MM.1S (cell line): ENCODE results near the gene ANKS6.

Source experiments
- DNase-seq: peaks from one replicate; pipeline ENCODE4 v3.0.0-alpha.2; 2015
- H2AFZ ChIP-seq: fragments of 300-600 bp; sonication (generic); 2 replicates; pipeline ENCODE4 v1.6.0; 2016; ENCODE audit warnings: antibody characterized with exemption, low read length
- H3F3A ChIP-seq: fragments of 300-600 bp; sonication (generic); 2 replicates; pipeline ENCODE4 v1.6.1; 2016; ENCODE audit warnings: mild to moderate bottlenecking, antibody characterized with exemption, low read length, moderate library complexity, mixed read lengths; ENCODE audit not compliant: insufficient read depth
- H3K27ac ChIP-seq: fragments of 300-600 bp; sonication (generic); 2 replicates; pipeline ENCODE4 v1.5.1; 2016; ENCODE audit warnings: mild to moderate bottlenecking, low read length
- H3K27me3 ChIP-seq: fragments of 300-600 bp; sonication (generic); replicated peaks from 2 replicates; pipeline ENCODE4 v1.6.0; 2016; ENCODE audit warnings: low read length; ENCODE audit not compliant: insufficient read depth
- H3K36me3 ChIP-seq: fragments of 300-600 bp; sonication (generic); replicated peaks from 2 replicates; pipeline ENCODE4 v1.6.1; 2016; ENCODE audit warnings: mild to moderate bottlenecking, low read length, mixed read lengths; ENCODE audit not compliant: insufficient read depth
- H3K4me1 ChIP-seq: fragments of 300-600 bp; sonication (generic); 2 replicates; pipeline ENCODE4 v1.6.1; 2016; ENCODE audit warnings: low read length, mixed read lengths
- H3K4me2 ChIP-seq: fragments of 300-600 bp; sonication (generic); 2 replicates; pipeline ENCODE4 v1.6.0; 2016; ENCODE audit warnings: low read depth, low read length
- H3K4me3 ChIP-seq: fragments of 300-600 bp; sonication (generic); 2 replicates; pipeline ENCODE4 v1.5.1; 2016; ENCODE audit warnings: low read length, mixed read lengths
- H3K79me2 ChIP-seq: fragments of 300-600 bp; sonication (generic); 2 replicates; pipeline ENCODE4 v1.6.1; 2016; ENCODE audit warnings: mixed run types, low read length, mixed read lengths
- H3K9ac ChIP-seq: fragments of 300-600 bp; sonication (generic); 2 replicates; pipeline ENCODE4 v1.6.1; 2016; ENCODE audit warnings: low read length, mixed read lengths
- H3K9me2 ChIP-seq: fragments of 300-600 bp; sonication (generic); replicated peaks from 2 replicates; pipeline ENCODE4 v1.6.1; 2016; ENCODE audit warnings: mild to moderate bottlenecking, low read length, mixed read lengths; ENCODE audit not compliant: insufficient read depth
- H3K9me3 ChIP-seq: fragments of 300-600 bp; sonication (generic); replicated peaks from 2 replicates; pipeline ENCODE4 v1.6.1; 2016; ENCODE audit warnings: mild to moderate bottlenecking, low read length, mixed read lengths; ENCODE audit not compliant: insufficient read depth
- H4K20me1 ChIP-seq: fragments of 300-600 bp; sonication (generic); 2 replicates; pipeline ENCODE4 v1.6.1; 2016; ENCODE audit warnings: mild to moderate bottlenecking, low read length, moderate library complexity, mixed read lengths; ENCODE audit not compliant: insufficient read depth
- EZH2 ChIP-seq: fragments of 300-600 bp; sonication (generic); optimal IDR thresholded peaks from 2 replicates; pipeline ENCODE3; 2017; ENCODE audit warnings: low read depth, mild to moderate bottlenecking, antibody characterized with exemption, low read length, mixed read lengths
- EZH2phosphoT487 ChIP-seq: fragments of 300-600 bp; sonication (generic); IDR thresholded peaks from 2 replicates; pipeline ENCODE4 v1.6.1; 2018; ENCODE audit warnings: antibody characterized with exemption, low read length
- TF ChIP-seq, protein P1 (sequence below): fragments of 300-600 bp; sonication (generic); IDR thresholded peaks from 2 replicates; pipeline ENCODE4 v1.5.1; 2016; ENCODE audit warnings: antibody characterized with exemption, low read length, mixed read lengths

The ANKS6 gene

DNA sequence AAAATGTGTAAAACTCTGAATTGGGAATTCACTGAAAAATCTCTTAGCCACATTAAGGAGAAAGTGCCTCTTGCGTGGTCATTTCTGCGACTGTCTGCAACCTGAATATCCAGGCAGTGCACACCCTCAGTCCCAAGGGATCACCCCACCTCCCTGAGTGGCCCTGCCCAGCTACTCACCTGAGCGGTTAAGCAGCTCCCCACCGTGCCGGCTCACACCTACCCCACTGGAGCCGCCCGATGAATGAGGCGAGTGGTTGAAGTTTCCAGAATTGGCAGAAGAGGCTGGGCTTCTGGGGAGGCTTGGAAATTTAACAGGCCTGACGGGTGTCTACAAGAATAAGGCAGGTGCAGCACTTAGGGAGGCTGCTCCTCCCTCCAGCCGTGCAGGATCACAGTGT, 25.6 kb downstream of the ANKS6 start:
- Histone ChIP-seq H3K4me3 (no peak overlapping the region), H3F3A (no peaks in the 10 kb centered on the region), H2AFZ (no peak overlapping the region), H3K9me3 (no peaks in the 10 kb centered on the region), H3K27me3 (no peaks in the 10 kb centered on the region), H3K79me2 (no peaks in the 10 kb centered on the region), H3K9ac (no peak overlapping the region), H3K4me1 (no peaks in the 10 kb centered on the region), H3K36me3 (no peaks in the 10 kb centered on the region), H3K4me2 (no peak overlapping the region), H4K20me1 (no peaks in the 10 kb centered on the region), H3K9me2 (no peaks in the 10 kb centered on the region), H3K27ac (no peak overlapping the region)
- DNase-seq, result no peak
- TF ChIP-seq, protein P1, sequence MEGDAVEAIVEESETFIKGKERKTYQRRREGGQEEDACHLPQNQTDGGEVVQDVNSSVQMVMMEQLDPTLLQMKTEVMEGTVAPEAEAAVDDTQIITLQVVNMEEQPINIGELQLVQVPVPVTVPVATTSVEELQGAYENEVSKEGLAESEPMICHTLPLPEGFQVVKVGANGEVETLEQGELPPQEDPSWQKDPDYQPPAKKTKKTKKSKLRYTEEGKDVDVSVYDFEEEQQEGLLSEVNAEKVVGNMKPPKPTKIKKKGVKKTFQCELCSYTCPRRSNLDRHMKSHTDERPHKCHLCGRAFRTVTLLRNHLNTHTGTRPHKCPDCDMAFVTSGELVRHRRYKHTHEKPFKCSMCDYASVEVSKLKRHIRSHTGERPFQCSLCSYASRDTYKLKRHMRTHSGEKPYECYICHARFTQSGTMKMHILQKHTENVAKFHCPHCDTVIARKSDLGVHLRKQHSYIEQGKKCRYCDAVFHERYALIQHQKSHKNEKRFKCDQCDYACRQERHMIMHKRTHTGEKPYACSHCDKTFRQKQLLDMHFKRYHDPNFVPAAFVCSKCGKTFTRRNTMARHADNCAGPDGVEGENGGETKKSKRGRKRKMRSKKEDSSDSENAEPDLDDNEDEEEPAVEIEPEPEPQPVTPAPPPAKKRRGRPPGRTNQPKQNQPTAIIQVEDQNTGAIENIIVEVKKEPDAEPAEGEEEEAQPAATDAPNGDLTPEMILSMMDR, result no peak
- TF ChIP-seq EZH2, result no peak
- no peak for TF ChIP-seq EZH2phosphoT487

- H2AFZ ChIP-seq, result no peak overlapping the region
- H3F3A ChIP-seq, result no peaks in the 10 kb centered on the region
- no peaks in the 10 kb centered on the region for H3K4me1 ChIP-seq
- no peaks in the 10 kb centered on the region for H4K20me1 ChIP-seq
- H3K9ac ChIP-seq, result no peak overlapping the region
- H3K27me3 ChIP-seq, result no peaks in the 10 kb centered on the region
- H3K4me3 ChIP-seq, result no peak overlapping the region
- no peaks in the 10 kb centered on the region for H3K9me2 ChIP-seq
- TF ChIP-seq, protein P1, result no peak
- TF ChIP-seq EZH2, result no peak
- no peak for TF ChIP-seq EZH2phosphoT487
- H3K9me3 ChIP-seq, result no peaks in the 10 kb centered on the region
- no peaks in the 10 kb centered on the region for H3K36me3 ChIP-seq
- H3K4me2 ChIP-seq, result no peak overlapping the region
- H3K79me2 ChIP-seq, result no peaks in the 10 kb centered on the region
- no peak overlapping the region for H3K27ac ChIP-seq
- DNase-seq, result no peak
These were observed 28.0 kb downstream of the ANKS6 start for GRCh38 chr9:98768344-98768743.

DNA sequence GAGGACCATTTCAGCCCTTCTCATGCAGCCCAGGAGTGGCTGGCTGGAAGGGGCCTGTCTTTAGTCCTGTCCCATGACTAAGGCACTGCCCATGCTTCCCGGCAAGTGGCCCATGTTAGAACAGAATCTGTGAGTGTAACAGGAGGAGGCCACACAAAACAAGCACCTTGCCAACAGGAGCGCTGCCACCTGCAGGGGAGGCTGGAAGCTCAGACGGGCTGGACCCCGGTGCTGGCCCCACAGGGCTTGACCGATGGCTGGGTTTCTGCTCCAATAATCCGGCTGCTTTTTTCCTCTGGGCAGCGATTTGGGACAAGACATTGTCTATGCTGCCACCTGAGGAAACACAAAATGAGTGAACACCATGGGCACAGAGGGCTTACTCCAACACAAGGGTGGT, 28.4 kb downstream of the ANKS6 start:
- H2AFZ ChIP-seq, result no peak overlapping the region
- H3K36me3 ChIP-seq, result no peaks in the 10 kb centered on the region
- no peak overlapping the region for H3K4me3 ChIP-seq
- no peaks in the 10 kb centered on the region for H4K20me1 ChIP-seq
- H3K9me2 ChIP-seq, result no peaks in the 10 kb centered on the region
- no peaks in the 10 kb centered on the region for H3K9me3 ChIP-seq
- TF ChIP-seq EZH2phosphoT487 (no peak), EZH2 (no peak)
- TF ChIP-seq, protein P1, result no peak
- no peak overlapping the region for H3K4me2 ChIP-seq
- H3K27me3 ChIP-seq, result no peaks in the 10 kb centered on the region
- H3K79me2 ChIP-seq, result no peaks in the 10 kb centered on the region
- H3K9ac ChIP-seq, result no peak overlapping the region
- no peaks in the 10 kb centered on the region for H3F3A ChIP-seq
- no peak overlapping the region for H3K27ac ChIP-seq
- DNase-seq, result no peak
- no peaks in the 10 kb centered on the region for H3K4me1 ChIP-seq

DNA sequence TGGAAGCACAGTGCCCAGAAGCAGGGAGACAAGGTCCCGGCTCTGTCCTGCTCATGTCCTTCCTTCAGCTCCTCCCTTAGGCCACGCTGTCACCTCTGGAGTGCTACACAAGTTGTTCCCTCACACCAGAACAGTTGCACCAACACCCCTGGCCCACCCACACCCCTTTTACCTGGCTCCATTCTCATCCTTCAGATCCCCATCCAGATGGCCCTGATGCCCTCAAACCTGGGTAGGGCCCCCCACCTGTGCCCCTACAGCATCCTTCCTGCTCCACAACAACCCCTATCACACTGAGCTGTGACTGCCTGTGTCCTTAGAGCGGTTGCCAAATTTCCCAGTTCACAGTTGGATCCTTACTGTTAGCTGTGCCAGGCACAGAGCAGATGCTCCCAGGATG, 29.2 kb downstream of the ANKS6 start:
- H3K4me1 ChIP-seq, result no peaks in the 10 kb centered on the region
- DNase-seq, result no peak
- TF ChIP-seq EZH2phosphoT487 (no peak), EZH2 (no peak)
- TF ChIP-seq, protein P1, result no peak
- H4K20me1 ChIP-seq, result no peaks in the 10 kb centered on the region
- no peaks in the 10 kb centered on the region for H3K36me3 ChIP-seq
- no peak overlapping the region for H3K27ac ChIP-seq
- no peaks in the 10 kb centered on the region for H3K27me3 ChIP-seq
- H3F3A ChIP-seq, result no peaks in the 10 kb centered on the region
- no peak overlapping the region for H3K4me2 ChIP-seq
- no peaks in the 10 kb centered on the region for H3K9me3 ChIP-seq
- no peak overlapping the region for H3K4me3 ChIP-seq
- no peak overlapping the region for H2AFZ ChIP-seq
- H3K9ac ChIP-seq, result no peak overlapping the region
- H3K79me2 ChIP-seq, result no peaks in the 10 kb centered on the region
- no peaks in the 10 kb centered on the region for H3K9me2 ChIP-seq
